ENCODE measurements around the gene DND1.
"Not testable (repeated sequence)": the region's sequence is repeated elsewhere in the genome, so short reads cannot be mapped to it uniquely, and the experiment has no call there.

The DND1 gene

GRCh38 chr5:140671472-140672125, 1.8 kb downstream of the DND1 start:
- no peak for DNase-seq

- DNase-seq, result not testable (repeated sequence)
Observed at GRCh38 chr5:140671035-140671434, 2.3 kb downstream of the DND1 start.

- DNase-seq, result peak; percentile 92
Observed at GRCh38 chr5:140664359-140665119, 8.8 kb downstream of the DND1 start, which contains the start of gene WDR55. Gene WDR55 (plus strand): TSS chr5:140664904. CDS start chr5:140664913, 9 bp downstream.

- no peak for DNase-seq
Observed at GRCh38 chr5:140664030-140664358, 9.4 kb downstream of the DND1 start.

GRCh38 chr5:140660371-140660770, 13.0 kb downstream of the DND1 start:
- DNase-seq, result not testable (repeated sequence)

- DNase-seq, result no peak
Observed at GRCh38 chr5:140658870-140659269, 14.5 kb downstream of the DND1 start.

GRCh38 chr5:140647042-140647419, 26.3 kb downstream of the DND1 start:
- no peak for DNase-seq

- DNase-seq, result no peak
Observed at GRCh38 chr5:140642718-140643117, 30.7 kb downstream of the DND1 start.

- DNase-seq, result no peak
Observed at GRCh38 chr5:140641716-140642115, 31.7 kb downstream of the DND1 start.

GRCh38 chr5:140639148-140639981, 34.0 kb downstream of the DND1 start, which contains the start of gene TMCO6:
Gene TMCO6 (plus strand): TSS chr5:140639451. CDS start chr5:140639528, 77 bp downstream.
- peak; percentile 84 for DNase-seq

GRCh38 chr5:140638898-140639147, 34.6 kb downstream of the DND1 start:
- DNase-seq, result not testable (repeated sequence)

GRCh38 chr5:140637371-140638100, 35.8 kb downstream of the DND1 start:
- no peak for DNase-seq

- DNase-seq, result no peak
Observed at GRCh38 chr5:140635291-140636257, 37.8 kb downstream of the DND1 start.

- no peak for DNase-seq
Observed at GRCh38 chr5:140634103-140634502, 39.3 kb downstream of the DND1 start.

GRCh38 chr5:140633501-140633900, 39.9 kb downstream of the DND1 start:
- no peak for DNase-seq

- DNase-seq, result peak; percentile 48
Observed at GRCh38 chr5:140633021-140633471, 40.3 kb downstream of the DND1 start, which contains the start of gene CD14. Gene CD14 (minus strand): TSS chr5:140633175. CDS start chr5:140633071, 104 bp downstream.

GRCh38 chr5:140632366-140633020, 40.9 kb downstream of the DND1 start:
- DNase-seq, result peak; percentile 48

- peak; percentile 60 for DNase-seq
Observed at GRCh38 chr5:140631831-140632365, 41.5 kb downstream of the DND1 start.

GRCh38 chr5:140631036-140631417, 42.3 kb downstream of the DND1 start:
- no peak for DNase-seq

- no peak for DNase-seq
Observed at GRCh38 chr5:140630292-140631035, 42.9 kb downstream of the DND1 start.

Measured in NCI-H526 treated with DMSO at 0.1 percent for 48 hours (cell line).